Adrenal gland (tissue), 5 donors: Measurements from ENCODE around the gene ALKBH4.

ENCODE experiments used
- CTCF ChIP-seq, 6 experiments: fragments of 450-650 bp in 4 of 6; fragments of 200-600 bp in 2 of 6; sonication (generic) in 1 of 6; IDR thresholded peaks; 1 replicate in 5 of 6; 2 replicates in 1 of 6; pipeline versions ENCODE4 v1.5.1 to v1.8.0; 2016 to 2021; ENCODE audit warnings: antibody characterized with exemption in 6 of 6, mild to moderate bottlenecking in 2 of 6, moderate library complexity in 1 of 6
- POLR2A ChIP-seq, 2 donors: fragments of 450-650 bp; IDR thresholded peaks; one replicate each; pipeline ENCODE4 v1.6.1; 2017; ENCODE audit warnings: antibody characterized with exemption in 2 of 2, mild to moderate bottlenecking in 2 of 2, moderate library complexity in 1 of 2
- donor health status: DM: no; HTN: no; CAD: no.

- no peak for TF ChIP-seq POLR2A (IDR thresholded peaks at IDR 0.05)
- TF ChIP-seq CTCF (IDR thresholded peaks at IDR 0.05): no peak
Observed at GRCh38 chr7:102472126-102473041, 7.7 kb upstream of the ALKBH4 start.
